IPS-NIHi11 (cell line): ENCODE results near the gene ACVR1.

ENCODE experiments used
- DNase-seq: peaks from one replicate; pipeline ENCODE4 v3.0.0; 2012; ENCODE audit warnings: mixed read lengths, low spot score

Gene ACVR1

GRCh38 chr2:157876066-157876785 is at the start of gene ACVR1:
Gene ACVR1, minus strand, starts transcription at chr2:157876330. Its CDS starts 76,837 bp downstream, at chr2:157799493.
- peak; percentile 92 for DNase-seq

- DNase-seq = no peak
Measured at GRCh38 chr2:157925071-157925470, 48.9 kb upstream of the ACVR1 start.

GRCh38 chr2:157923598-157924217 is 47.6 kb upstream of the ACVR1 start:
- no peak for DNase-seq

- DNase-seq = no peak
Measured at GRCh38 chr2:157922815-157923214, 46.7 kb upstream of the ACVR1 start.

GRCh38 chr2:157922336-157922735 is 46.2 kb upstream of the ACVR1 start:
- DNase-seq = no peak

- DNase-seq = no peak
Measured at GRCh38 chr2:157920736-157921135, 44.6 kb upstream of the ACVR1 start.

GRCh38 chr2:157919181-157919580 is 43.1 kb upstream of the ACVR1 start:
- DNase-seq = no peak

- DNase-seq = no peak
Measured at GRCh38 chr2:157918319-157918718, 42.2 kb upstream of the ACVR1 start.

GRCh38 chr2:157911750-157912149 is 35.6 kb upstream of the ACVR1 start:
- DNase-seq = no peak

- DNase-seq = no peak
Measured at GRCh38 chr2:157911246-157911645, 35.1 kb upstream of the ACVR1 start.

GRCh38 chr2:157905092-157905491 is 29.0 kb upstream of the ACVR1 start:
- DNase-seq = no peak

GRCh38 chr2:157903626-157904025 is 27.5 kb upstream of the ACVR1 start:
- no peak for DNase-seq

GRCh38 chr2:157903151-157903550 is 27.0 kb upstream of the ACVR1 start:
- no peak for DNase-seq

GRCh38 chr2:157902692-157903091 is 26.6 kb upstream of the ACVR1 start:
- no peak for DNase-seq

- no peak for DNase-seq
Measured at GRCh38 chr2:157901325-157901724, 25.2 kb upstream of the ACVR1 start.

GRCh38 chr2:157900684-157901083 is 24.6 kb upstream of the ACVR1 start:
- DNase-seq = no peak

GRCh38 chr2:157900203-157900602 is 24.1 kb upstream of the ACVR1 start:
- DNase-seq = no peak

- DNase-seq = no peak
Measured at GRCh38 chr2:157899125-157899839, 23.2 kb upstream of the ACVR1 start.

- no peak for DNase-seq
Measured at GRCh38 chr2:157898591-157898996, 22.5 kb upstream of the ACVR1 start.

- no peak for DNase-seq
Measured at GRCh38 chr2:157897106-157897971, 21.2 kb upstream of the ACVR1 start.

GRCh38 chr2:157895531-157895930 is 19.4 kb upstream of the ACVR1 start:
- DNase-seq = no peak
